Measurements from ENCODE around the gene C2orf76.

- no peak for TF ChIP-seq POLR2A (IDR thresholded peaks at IDR 0.05)
- TF ChIP-seq, protein P1, sequence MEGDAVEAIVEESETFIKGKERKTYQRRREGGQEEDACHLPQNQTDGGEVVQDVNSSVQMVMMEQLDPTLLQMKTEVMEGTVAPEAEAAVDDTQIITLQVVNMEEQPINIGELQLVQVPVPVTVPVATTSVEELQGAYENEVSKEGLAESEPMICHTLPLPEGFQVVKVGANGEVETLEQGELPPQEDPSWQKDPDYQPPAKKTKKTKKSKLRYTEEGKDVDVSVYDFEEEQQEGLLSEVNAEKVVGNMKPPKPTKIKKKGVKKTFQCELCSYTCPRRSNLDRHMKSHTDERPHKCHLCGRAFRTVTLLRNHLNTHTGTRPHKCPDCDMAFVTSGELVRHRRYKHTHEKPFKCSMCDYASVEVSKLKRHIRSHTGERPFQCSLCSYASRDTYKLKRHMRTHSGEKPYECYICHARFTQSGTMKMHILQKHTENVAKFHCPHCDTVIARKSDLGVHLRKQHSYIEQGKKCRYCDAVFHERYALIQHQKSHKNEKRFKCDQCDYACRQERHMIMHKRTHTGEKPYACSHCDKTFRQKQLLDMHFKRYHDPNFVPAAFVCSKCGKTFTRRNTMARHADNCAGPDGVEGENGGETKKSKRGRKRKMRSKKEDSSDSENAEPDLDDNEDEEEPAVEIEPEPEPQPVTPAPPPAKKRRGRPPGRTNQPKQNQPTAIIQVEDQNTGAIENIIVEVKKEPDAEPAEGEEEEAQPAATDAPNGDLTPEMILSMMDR (IDR thresholded peaks at IDR 0.05) = no peak
- TF ChIP-seq EP300 (IDR thresholded peaks at IDR 0.05; ENCODE audit: low read depth) = no peak
Measured at GRCh38 chr2:119293900-119294299, 72.7 kb downstream of the C2orf76 start.
